ENCODE measurements around the gene EYA4. TPM values are rescaled to one million over a fixed set of nuclear protein-coding genes. Genes with fewer than 3 reads are reported as not detected.

EYA4 gene
- total and polyA plus RNA-seq, 2 of the 4 experiments (the other 2 are of a cell fraction) = 5.7 to 11.1 TPM

- Histone ChIP-seq H3K4ac (ENCODE audit: low read depth, low read length) (no peak overlapping the region), H3K27me3 (ENCODE audit: control insufficient read depth, insufficient read depth, low read length) (no peaks in the 10 kb centered on the region), H4K91ac (ENCODE audit: insufficient read depth, low read depth, low read length) (no peak overlapping the region), H3K56ac (ENCODE audit: extremely low read depth, insufficient read depth, low read length) (no peak overlapping the region), H2AK5ac (ENCODE audit: low read depth, low read length) (no peak overlapping the region), H3K4me2 (ENCODE audit: low read depth, low read length) (peak overlapping the region; percentile 1; the same call in 1 of the 2 replicates), H3K27ac (ENCODE audit: insufficient read depth, low read length) (no peak overlapping the region), H4K8ac (ENCODE audit: low read depth in 2 of 2, low read length in 2 of 2) (no peak overlapping the region; a peak in 1 of 4 replicates), H2BK5ac (ENCODE audit: low read depth, low read length, poor library complexity, severe bottlenecking) (no peak overlapping the region), H2AK9ac (replicated peaks; ENCODE audit: low read depth, low read length, poor library complexity) (no peak overlapping the region), H3K9me1 (ENCODE audit: insufficient read depth, low read length) (no peaks in the 10 kb centered on the region; the same call in 1 of the 2 replicates), H3K14ac (replicated peaks; ENCODE audit: low read depth, low read length) (no peak overlapping the region), H3K4me3 (ENCODE audit: insufficient read depth, low read depth, low read length) (no peak overlapping the region), H2BK20ac (ENCODE audit: low read depth, low read length) (no peak overlapping the region), H3K79me1 (ENCODE audit: low read depth in 1 of 2, low read length in 2 of 2) (peaks cover 8 to 9% of the 10 kb centered on the region in 2 experiments; a peak in 2 of 4 replicates), H4K5ac (ENCODE audit: low read depth, low read length) (no peak overlapping the region), H3K23ac (ENCODE audit: low read depth, low read length) (no peak overlapping the region), H4K20me1 (ENCODE audit: insufficient read depth, low read length) (peaks cover 5% of the 10 kb centered on the region), H2BK15ac (ENCODE audit: low read depth, low read length) (no peak overlapping the region), H2BK120ac (ENCODE audit: low read depth, low read length) (no peak overlapping the region), H3K36me3 (ENCODE audit: control insufficient read depth, insufficient read depth, low read length) (no peaks in the 10 kb centered on the region), H3K18ac (ENCODE audit: low read depth, low read length) (no peak overlapping the region), H3K4me1 (ENCODE audit: control insufficient read depth, insufficient read depth, low read length) (no peaks in the 10 kb centered on the region; the same call in 1 of the 2 replicates), H3K9me3 (ENCODE audit: control insufficient read depth, insufficient read depth, low read length) (no peaks in the 10 kb centered on the region), H3K9ac (ENCODE audit: low read depth, low read length) (no peak overlapping the region), H2AFZ (replicated peaks; ENCODE audit: low read length, poor library complexity) (no peak overlapping the region)
- in situ Hi-C loops (cut with MboI; ENCODE audit: low sequenced_read_pairs) = no loop called here
- dilution Hi-C loops (cut with HindIII; ENCODE audit: low sequenced_read_pairs, unreplicated experiment) = no loop called here
- intact Hi-C loops (cut with micrococcal nuclease) = no loop called here
- TF ChIP-seq RAD21 (IDR thresholded peaks at IDR 0.05; ENCODE audit: low read length) (0 out of 2 replicates have a peak, but pooled peaks have one; percentile 11), RFX5 (IDR thresholded peaks at IDR 0.05; ENCODE audit: low read depth, low read length) (no peak)
- ChIA-PET CTCF (interaction anchor here (1.3 kb wide), 1 partner anchor 72 kb away, joined by 4 read pairs; no protein-coding TSS in a partner anchor), POLR2A (ENCODE audit: unreplicated experiment) (no interaction called here)
- peak; percentile 10 for DNase-seq
- WGBS, 2 experiments (ENCODE audit: extremely low coverage in 2 of 2, insufficient read length in 1 of 2) = 59% methylated on average over 3 of the region's 5 CpGs; no CpG with 5 or more reads in 1 of the 2 experiments
- no TSS peak for BruUV-seq (replicated peaks)
- peak; percentile 27 for ATAC-seq (ENCODE audit: low read depth)
These were observed 127.5 kb downstream of the EYA4 start for GRCh38 chr6:133368664-133369063.

All from IMR-90 (cell line).